Spleen (tissue), 11 donors: ENCODE results near the gene DOCK1. TPM values are rescaled to one million over a fixed set of nuclear protein-coding genes. Genes with fewer than 3 reads are reported as not detected.

ENCODE experiments used
- DNase-seq: peaks from one replicate; pipeline ENCODE4 v3.0.0-alpha.2; 2020
- H3K27ac ChIP-seq, 8 donors: fragments of 200-600 bp; sonication (generic) in 7 of 8; 1 replicate in 4 of 8; 2 replicates in 4 of 8; pipeline versions ENCODE4 v1.5.0 to v1.8.0; 2016 to 2021; ENCODE audit warnings: inconsistent platforms in 4 of 8, mild to moderate bottlenecking in 4 of 8, moderate library complexity in 1 of 8
- H3K27me3 ChIP-seq, 7 donors: fragments of 200-600 bp; sonication (generic) in 6 of 7; replicated peaks in 1 of 7; 1 replicate in 4 of 7; 2 replicates in 3 of 7; pipeline versions ENCODE4 v1.5.0 to v1.8.0; 2016 to 2021; ENCODE audit warnings: inconsistent platforms in 3 of 7, mild to moderate bottlenecking in 1 of 7
- H3K36me3 ChIP-seq, 6 donors: fragments of 200-600 bp; sonication (generic) in 5 of 6; 1 replicate in 4 of 6; 2 replicates in 2 of 6; pipeline versions ENCODE4 v1.5.0 to v1.8.0; 2016 to 2021; ENCODE audit warnings: inconsistent platforms in 2 of 6
- H3K4me1 ChIP-seq, 6 donors: fragments of 200-600 bp; sonication (generic) in 5 of 6; 1 replicate in 3 of 6; 2 replicates in 3 of 6; pipeline versions ENCODE4 v1.5.0 to v1.8.0; 2016 to 2021; ENCODE audit warnings: inconsistent platforms in 3 of 6
- H3K4me3 ChIP-seq, 8 donors: fragments of 200-600 bp; sonication (generic) in 7 of 8; 1 replicate in 4 of 8; 2 replicates in 4 of 8; pipeline versions ENCODE4 v1.5.0 to v1.8.0; 2016 to 2021; ENCODE audit warnings: inconsistent platforms in 4 of 8, mild to moderate bottlenecking in 4 of 8, moderate library complexity in 2 of 8
- H3K9me3 ChIP-seq, 8 donors: fragments of 200-600 bp; sonication (generic) in 7 of 8; 1 replicate in 4 of 8; 2 replicates in 4 of 8; pipeline versions ENCODE4 v1.5.0 to v1.8.0; 2016 to 2021; ENCODE audit warnings: inconsistent platforms in 4 of 8
- CTCF ChIP-seq, 11 experiments: fragments of 200-600 bp in 7 of 11; fragments of 450-650 bp in 4 of 11; sonication (generic) in 4 of 11; IDR thresholded peaks in 8 of 11; conservative IDR thresholded peaks in 3 of 11; 1 replicate in 7 of 11; 2 replicates in 4 of 11; pipeline versions ENCODE4 v1.4.0 to v1.8.0; 2016 to 2021; ENCODE audit warnings: antibody characterized with exemption in 11 of 11, inconsistent platforms in 4 of 11, mild to moderate bottlenecking in 1 of 11
- POLR2A ChIP-seq, 3 donors: fragments of 450-650 bp; IDR thresholded peaks; one replicate each; pipeline ENCODE4 v1.5.1; 2017; ENCODE audit warnings: antibody characterized with exemption in 3 of 3, mild to moderate bottlenecking in 1 of 3
- POLR2AphosphoS5 ChIP-seq, 3 donors: sonication (generic); formaldehyde crosslinking; IDR thresholded peaks; one replicate each; pipeline ENCODE4 v1.5.1; 2017; ENCODE audit warnings: antibody characterized with exemption in 3 of 3
- WGBS, 5 donors: extraction: QIAGEN DNeasy Blood & Tissue Kit in 3 of 5; methylation state at CpG; one replicate each; pipeline versions ENCODE4 v1.1.5 to v1.1.7; 2013 to 2018; 5-methylcytosine and 5-hydroxymethylcytosine counted together
- intact Hi-C: fragments of 100-400 bp; cut with DNase I; formaldehyde crosslinking; loops from one replicate; pipeline ENCODE4 v1.15.0; 2023; ENCODE audit warnings: low total_unique reads
- polyA plus RNA-seq, 3 donors: library from polyadenylated mRNA; stranded (reverse); fragments of 200-250 nt; gene quantifications; one replicate each; pipeline ENCODE4 v1.2.1, GENCODE V29; 2013
- total RNA-seq, 7 donors: library from RNA; depleted of rRNA in 3 of 7; stranded (reverse); fragments of >200 nt in 3 of 7; fragmentation: NEBNext Ultra II Directional in 4 of 7; extraction: Animal tissue kit (Norgen Biotek cat#: 25700) in 4 of 7; gene quantifications; one replicate each; pipeline versions ENCODE4 v1.1.0 to v1.2.1, GENCODE V29; 2016 to 2021
- donor health status: healthy with polysubstance abuse.
- donor health status: DM: no; HTN: no; CAD: no; lungs with moderate emphysema.
- donor health status: DM: no; HTN: no; CAD: no.
- donor health status: Bipolar disorder and iron deficiency.
- donor health status: healthy.
- donor health status: DM: no; HTN: no; CAD: no.
- donor health status: DM: yes; HTN: yes; CAD: no.

The DOCK1 gene
- total and polyA plus RNA-seq, 10 donors: 2.2 to 40.5 (median 25.1) TPM

GRCh38 chr10:127089446-127089845, 184.2 kb downstream of the DOCK1 start:
- WGBS, 5 donors: 87 to 95% (median 88%) methylated on average over 5 of the region's 5 CpGs
- Histone ChIP-seq H3K4me3 (no peak overlapping the region), H3K9me3 (no peaks in the 10 kb centered on the region), H3K27me3 (no peaks in the 10 kb centered on the region), H3K36me3 (no peaks in the 10 kb centered on the region), H3K4me1 (no peaks in the 10 kb centered on the region), H3K27ac (no peak overlapping the region)
- TF ChIP-seq CTCF (IDR thresholded peaks at IDR 0.05 in 8 of 11, conservative IDR thresholded peaks at IDR 0.05 in 3 of 11) (no peak), POLR2AphosphoS5 (IDR thresholded peaks at IDR 0.05) (no peak), POLR2A (IDR thresholded peaks at IDR 0.05) (no peak)
- DNase-seq: no peak
- intact Hi-C loops: no loop called here

GRCh38 chr10:127090138-127090537, 184.9 kb downstream of the DOCK1 start:
- TF ChIP-seq POLR2A (IDR thresholded peaks at IDR 0.05) (no peak), POLR2AphosphoS5 (IDR thresholded peaks at IDR 0.05) (no peak), CTCF (IDR thresholded peaks at IDR 0.05 in 8 of 11, conservative IDR thresholded peaks at IDR 0.05 in 3 of 11) (no peak)
- H3K4me3 ChIP-seq: no peak overlapping the region
- DNase-seq: no peak
- no peaks in the 10 kb centered on the region for H3K4me1 ChIP-seq
- no peaks in the 10 kb centered on the region for H3K36me3 ChIP-seq
- WGBS, 5 donors: 92 to 97% (median 96%) methylated on average over 8 of the region's 8 CpGs
- H3K9me3 ChIP-seq: no peaks in the 10 kb centered on the region
- no peak overlapping the region for H3K27ac ChIP-seq
- H3K27me3 ChIP-seq: no peaks in the 10 kb centered on the region
- intact Hi-C loops: no loop called here

- no peaks in the 10 kb centered on the region for H3K4me1 ChIP-seq
- WGBS, 5 donors: 84 to 95% (median 86%) methylated on average over 7 of the region's 7 CpGs
- intact Hi-C loops: no loop called here
- no peaks in the 10 kb centered on the region for H3K27me3 ChIP-seq
- no peak overlapping the region for H3K27ac ChIP-seq
- no peaks in the 10 kb centered on the region for H3K9me3 ChIP-seq
- DNase-seq: no peak
- H3K4me3 ChIP-seq: no peak overlapping the region
- no peak for TF ChIP-seq CTCF (IDR thresholded peaks at IDR 0.05 in 8 of 11, conservative IDR thresholded peaks at IDR 0.05 in 3 of 11)
- TF ChIP-seq POLR2A (IDR thresholded peaks at IDR 0.05): no peak
- TF ChIP-seq POLR2AphosphoS5 (IDR thresholded peaks at IDR 0.05): no peak
- H3K36me3 ChIP-seq: no peaks in the 10 kb centered on the region
Observed at GRCh38 chr10:127091354-127091753, 186.1 kb downstream of the DOCK1 start.

GRCh38 chr10:127092916-127093315, 187.7 kb downstream of the DOCK1 start:
- Histone ChIP-seq H3K27ac (no peak overlapping the region), H3K27me3 (no peaks in the 10 kb centered on the region), H3K4me3 (no peak overlapping the region), H3K36me3 (no peaks in the 10 kb centered on the region), H3K9me3 (no peaks in the 10 kb centered on the region), H3K4me1 (no peaks in the 10 kb centered on the region)
- intact Hi-C loops: no loop called here
- no peak for DNase-seq
- WGBS, 5 donors: 65 to 72% (median 67%) methylated on average over 9 of the region's 9 CpGs
- TF ChIP-seq CTCF (IDR thresholded peaks at IDR 0.05 in 8 of 11, conservative IDR thresholded peaks at IDR 0.05 in 3 of 11) (no peak), POLR2AphosphoS5 (IDR thresholded peaks at IDR 0.05) (no peak), POLR2A (IDR thresholded peaks at IDR 0.05) (no peak)
